ENCODE data around the gene TSHZ2. TPM values are rescaled to one million over a fixed set of nuclear protein-coding genes. Genes with fewer than 3 reads are reported as not detected.

Gene TSHZ2
- total and polyA plus RNA-seq, 2 experiments from 2014 or later = 10.4 to 32.0 TPM

DNA sequence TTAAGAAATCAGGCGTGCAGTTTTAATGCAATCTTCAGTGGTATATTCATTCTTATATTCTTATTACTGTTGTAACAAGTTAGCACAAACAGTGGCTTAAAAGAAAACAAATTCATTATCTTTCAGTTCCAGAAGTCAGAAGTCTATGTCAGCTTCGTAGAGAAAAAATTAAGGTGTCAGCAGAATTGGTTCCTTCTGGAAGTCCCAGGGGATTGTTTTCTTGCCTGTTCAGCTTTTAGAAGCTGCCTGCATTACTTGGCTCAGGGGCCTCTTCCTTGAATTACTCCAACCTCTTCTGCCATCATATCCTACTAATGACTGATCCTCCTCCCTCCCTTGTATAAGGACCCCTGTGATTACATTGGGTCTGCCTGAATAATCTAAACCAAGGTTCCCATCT, 377.6 kb downstream of the TSHZ2 start:
- Histone ChIP-seq H3K36me3 (no peaks in the 10 kb centered on the region), H3K4me1 (ENCODE audit: low read depth) (peaks cover 8% of the 10 kb centered on the region), H3K9me3 (ENCODE audit: low read depth) (no peaks in the 10 kb centered on the region), H3K27me3 (no peaks in the 10 kb centered on the region), H3K27ac (no peak overlapping the region), H3K4me3 (no peak overlapping the region)
- DNase-seq (ENCODE audit: low read depth in 1 of 2, low spot score in 1 of 2) = no peak
- TF ChIP-seq, protein P1, sequence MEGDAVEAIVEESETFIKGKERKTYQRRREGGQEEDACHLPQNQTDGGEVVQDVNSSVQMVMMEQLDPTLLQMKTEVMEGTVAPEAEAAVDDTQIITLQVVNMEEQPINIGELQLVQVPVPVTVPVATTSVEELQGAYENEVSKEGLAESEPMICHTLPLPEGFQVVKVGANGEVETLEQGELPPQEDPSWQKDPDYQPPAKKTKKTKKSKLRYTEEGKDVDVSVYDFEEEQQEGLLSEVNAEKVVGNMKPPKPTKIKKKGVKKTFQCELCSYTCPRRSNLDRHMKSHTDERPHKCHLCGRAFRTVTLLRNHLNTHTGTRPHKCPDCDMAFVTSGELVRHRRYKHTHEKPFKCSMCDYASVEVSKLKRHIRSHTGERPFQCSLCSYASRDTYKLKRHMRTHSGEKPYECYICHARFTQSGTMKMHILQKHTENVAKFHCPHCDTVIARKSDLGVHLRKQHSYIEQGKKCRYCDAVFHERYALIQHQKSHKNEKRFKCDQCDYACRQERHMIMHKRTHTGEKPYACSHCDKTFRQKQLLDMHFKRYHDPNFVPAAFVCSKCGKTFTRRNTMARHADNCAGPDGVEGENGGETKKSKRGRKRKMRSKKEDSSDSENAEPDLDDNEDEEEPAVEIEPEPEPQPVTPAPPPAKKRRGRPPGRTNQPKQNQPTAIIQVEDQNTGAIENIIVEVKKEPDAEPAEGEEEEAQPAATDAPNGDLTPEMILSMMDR (IDR thresholded peaks at IDR 0.05; ENCODE audit: low read depth, low read length) = no peak

DNA sequence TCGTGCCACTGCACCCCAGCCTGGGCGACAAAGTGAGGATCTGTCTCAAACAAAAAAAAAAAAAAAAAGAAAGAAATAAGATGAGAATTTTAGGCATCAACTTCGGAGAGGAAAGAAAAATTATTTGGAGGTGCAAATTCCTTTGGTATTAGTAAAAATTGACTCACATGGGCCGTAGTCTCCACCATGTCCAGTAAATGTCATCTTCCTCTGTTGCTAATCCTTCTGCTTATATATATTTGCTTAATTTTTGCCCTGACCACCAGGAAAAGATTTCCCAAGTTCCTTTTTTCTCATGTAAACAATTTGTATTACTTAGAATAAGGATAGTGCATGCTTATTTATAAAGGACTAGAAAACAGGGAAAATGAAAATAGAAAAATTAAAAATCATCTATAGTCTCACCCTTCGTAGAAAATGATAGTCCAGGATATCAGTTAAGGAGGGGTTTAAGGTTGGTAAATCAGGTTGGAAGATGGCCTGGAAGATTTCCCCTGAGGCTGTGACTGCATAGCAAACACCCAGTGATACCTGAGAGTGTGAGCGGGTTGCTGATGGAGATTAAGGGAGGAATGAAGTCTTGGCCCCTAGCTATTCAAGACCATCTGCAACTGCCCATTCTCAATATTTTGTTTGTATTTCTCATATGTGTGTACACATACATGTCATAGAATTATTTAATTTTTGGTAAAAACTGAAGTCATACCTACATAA, 380.7 kb downstream of the TSHZ2 start:
- Histone ChIP-seq H3K36me3 (no peaks in the 10 kb centered on the region), H3K4me3 (no peak overlapping the region), H3K9me3 (ENCODE audit: low read depth) (no peaks in the 10 kb centered on the region), H3K27me3 (no peaks in the 10 kb centered on the region), H3K27ac (no peak overlapping the region), H3K4me1 (ENCODE audit: low read depth) (no peaks in the 10 kb centered on the region)
- TF ChIP-seq, protein P1 (IDR thresholded peaks at IDR 0.05; ENCODE audit: low read depth, low read length) = no peak
- DNase-seq (ENCODE audit: low read depth in 1 of 2, low spot score in 1 of 2) = no peak

DNA sequence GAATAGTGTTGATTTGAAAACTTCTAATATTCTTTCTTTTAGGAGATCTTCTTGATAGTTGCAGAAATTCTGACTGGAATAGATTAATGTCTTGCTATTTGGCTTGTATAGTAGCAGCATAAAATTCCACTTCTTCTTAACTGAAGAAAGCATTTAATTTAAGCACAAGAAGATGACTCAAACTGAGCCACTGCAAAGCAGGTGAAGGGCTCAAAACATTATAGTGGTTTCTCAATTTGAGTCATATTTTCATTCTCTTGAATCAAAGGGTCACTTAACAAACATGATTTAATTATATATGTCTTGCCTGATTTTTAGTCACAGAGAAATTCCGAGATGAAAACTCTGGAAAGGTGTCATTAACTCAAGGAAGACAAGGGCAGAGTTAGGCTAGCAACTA, 382.2 kb downstream of the TSHZ2 start:
- H3K27ac ChIP-seq = no peak overlapping the region
- no peaks in the 10 kb centered on the region for H3K9me3 ChIP-seq (ENCODE audit: low read depth)
- H3K27me3 ChIP-seq = no peaks in the 10 kb centered on the region
- H3K4me3 ChIP-seq = no peak overlapping the region
- TF ChIP-seq, protein P1 (IDR thresholded peaks at IDR 0.05; ENCODE audit: low read depth, low read length) = no peak
- DNase-seq (ENCODE audit: low read depth in 1 of 2, low spot score in 1 of 2) = no peak
- no peaks in the 10 kb centered on the region for H3K4me1 ChIP-seq (ENCODE audit: low read depth)
- no peaks in the 10 kb centered on the region for H3K36me3 ChIP-seq

DNA sequence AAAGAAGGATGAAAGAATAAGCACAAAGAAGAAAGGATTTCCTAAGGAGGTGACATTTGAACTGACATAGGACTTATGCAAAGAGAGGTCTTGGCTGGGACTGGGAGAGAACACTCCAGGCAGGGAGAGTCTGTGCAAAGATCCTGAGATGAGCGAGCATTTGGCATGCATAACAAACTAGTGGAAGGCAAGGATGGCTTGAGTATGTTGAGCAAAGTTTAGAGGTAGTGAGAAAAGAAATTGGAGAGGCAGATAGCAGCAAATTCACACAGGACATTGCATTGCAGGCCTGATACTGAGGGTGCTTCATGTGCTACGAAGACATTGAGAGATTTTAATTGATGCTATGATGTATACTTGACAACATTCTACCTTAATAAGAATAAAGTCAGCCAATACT, 383.6 kb downstream of the TSHZ2 start:
- H3K27me3 ChIP-seq = no peaks in the 10 kb centered on the region
- no peaks in the 10 kb centered on the region for H3K4me1 ChIP-seq (ENCODE audit: low read depth)
- TF ChIP-seq, protein P1 (IDR thresholded peaks at IDR 0.05; ENCODE audit: low read depth, low read length) = no peak
- DNase-seq (ENCODE audit: low read depth in 1 of 2, low spot score in 1 of 2) = no peak
- no peak overlapping the region for H3K4me3 ChIP-seq
- H3K9me3 ChIP-seq (ENCODE audit: low read depth) = no peaks in the 10 kb centered on the region
- no peaks in the 10 kb centered on the region for H3K36me3 ChIP-seq
- no peak overlapping the region for H3K27ac ChIP-seq

DNA sequence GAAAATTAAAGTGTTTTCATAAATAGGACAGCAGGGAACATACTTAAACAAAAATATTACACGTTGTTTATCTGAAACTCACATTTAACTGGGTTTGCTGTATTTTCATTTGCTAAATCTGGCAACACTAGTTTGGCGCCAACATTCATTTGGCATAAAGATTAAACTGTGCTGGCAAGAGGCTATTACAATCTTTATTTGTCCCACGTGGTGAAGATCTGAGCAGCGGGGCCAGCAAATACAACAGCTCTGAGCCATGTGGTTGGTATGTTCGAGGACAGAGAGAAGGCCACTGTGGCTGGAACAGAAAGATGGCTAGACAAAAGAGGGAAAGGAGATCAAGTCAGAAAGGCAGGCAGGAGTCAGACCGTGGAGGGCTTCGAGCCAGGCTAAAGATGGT, 387.3 kb downstream of the TSHZ2 start:
- no peaks in the 10 kb centered on the region for H3K36me3 ChIP-seq
- H3K27ac ChIP-seq = no peak overlapping the region
- no peak overlapping the region for H3K4me3 ChIP-seq
- TF ChIP-seq, protein P1 (IDR thresholded peaks at IDR 0.05; ENCODE audit: low read depth, low read length) = no peak
- no peaks in the 10 kb centered on the region for H3K9me3 ChIP-seq (ENCODE audit: low read depth)
- DNase-seq (ENCODE audit: low read depth in 1 of 2, low spot score in 1 of 2) = no peak
- H3K4me1 ChIP-seq (ENCODE audit: low read depth) = no peaks in the 10 kb centered on the region
- no peaks in the 10 kb centered on the region for H3K27me3 ChIP-seq

Measured in cardiac muscle cell (in vitro differentiated cells and primary cell).